A549 (cell line): ENCODE measurements around the gene ZNF57. TPM values are rescaled to one million over a fixed set of nuclear protein-coding genes. Genes with fewer than 3 reads are reported as not detected.

ENCODE experiments used
- ATAC-seq, 2 experiments: fragments of 200-7000 bp in 1 of 2; fragments of >200 bp in 1 of 2; cut with Nextera tagmentation in 1 of 2; cut with Tn5 transposase in 1 of 2; 3 replicates each; pipeline versions ENCODE4 v1.8.0 to v1.9.1; 2018 to 2020; ENCODE audit warnings: mild to moderate bottlenecking in 1 of 2, moderate library complexity in 1 of 2
- CTCF ChIA-PET: fragments of 300-600 bp; sonication (Branson Sonifier 250); formaldehyde crosslinking; extraction: SDS; loops from one replicate; lab custom pipeline; 2021; ENCODE audit warnings: antibody characterized with exemption, inconsistent platforms; lab: Yijun Ruan, JAX
- POLR2A ChIA-PET: fragments of 350-600 bp; formaldehyde crosslinking; extraction: SDS; loops from one replicate; lab custom pipeline; 2021; ENCODE audit warnings: antibody characterized with exemption, inconsistent platforms; lab: Yijun Ruan, JAX
- DNase-seq, 2 experiments: peaks; one replicate each; pipeline versions ENCODE4 v3.0.0 to v3.0.0-alpha.2; 2011 to 2016; ENCODE audit warnings: low read depth in 1 of 2, low spot score in 1 of 2
- FAIRE-seq: peaks from 2 replicates; lab custom pipeline; 2011; peaks lifted over from hg19 to GRCh38; lab: Jason Lieb, UNC
- H3K27ac ChIP-seq, 2 experiments: fragments of >200 bp; sonication (Bioruptor Twin); formaldehyde crosslinking; 3 replicates each; pipeline ENCODE4 v1.5.1; 2016 to 2017
- H3K4me1 ChIP-seq: fragments of >200 bp; sonication (Bioruptor Twin); formaldehyde crosslinking; 3 replicates; pipeline ENCODE4 v1.6.1; 2016
- H3K4me2 ChIP-seq: fragments of >200 bp; sonication (Bioruptor Twin); formaldehyde crosslinking; 3 replicates; pipeline ENCODE4 v1.6.1; 2016
- H3K4me3 ChIP-seq: fragments of >200 bp; sonication (Bioruptor Twin); formaldehyde crosslinking; 3 replicates; pipeline ENCODE4 v1.5.1; 2016
- H3K9me3 ChIP-seq: fragments of >200 bp; sonication (Bioruptor Twin); formaldehyde crosslinking; 3 replicates; pipeline ENCODE4 v1.6.1; 2016
- ATOH8 ChIP-seq: fragments of 250-450 bp; sonication (Bioruptor Pico); IDR thresholded peaks from 2 replicates; pipeline ENCODE4 v1.5.0; 2020; ENCODE audit warnings: low read depth, mild to moderate bottlenecking, moderate library complexity
- BHLHE40 ChIP-seq: IDR thresholded peaks from 2 replicates; pipeline ENCODE4 v1.6.1; 2012; ENCODE audit warnings: low read depth, low read length, inconsistent platforms
- CBX8 ChIP-seq: fragments of 200-600 bp; sonication (generic); IDR thresholded peaks from 2 replicates; pipeline ENCODE4 v1.6.1; 2016
- CEBPB ChIP-seq, 2 experiments: fragments of >200 bp in 1 of 2; sonication (Bioruptor Twin) in 1 of 2; formaldehyde crosslinking in 1 of 2; IDR thresholded peaks; 2 replicates each; pipeline ENCODE4 v1.6.1; 2012 to 2016
- CHD4 ChIP-seq: fragments of 200-600 bp; sonication (generic); IDR thresholded peaks from 2 replicates; pipeline ENCODE4 v1.6.1; 2016; ENCODE audit warnings: antibody characterized with exemption, mild to moderate bottlenecking, borderline replicate concordance
- EHF ChIP-seq: fragments of 250-450 bp; sonication (Bioruptor Pico); IDR thresholded peaks from 2 replicates; pipeline ENCODE4 v1.5.0; 2020; ENCODE audit warnings: mild to moderate bottlenecking
- FOSL2 ChIP-seq, 2 experiments: fragments of 450-650 bp in 1 of 2; fragments of >200 bp in 1 of 2; sonication (Bioruptor Twin) in 1 of 2; formaldehyde crosslinking; IDR thresholded peaks; 2 replicates each; pipeline versions ENCODE4 v1.5.0 to v1.6.1; 2016 to 2020; ENCODE audit warnings: mild to moderate bottlenecking in 1 of 2, moderate library complexity in 1 of 2
- HES2 ChIP-seq: fragments of >200 bp; sonication (Bioruptor Twin); formaldehyde crosslinking; IDR thresholded peaks from 2 replicates; pipeline ENCODE4 v1.6.1; 2016
- HOXB13 ChIP-seq: fragments of 250-450 bp; sonication (Bioruptor Pico); IDR thresholded peaks from 2 replicates; pipeline ENCODE4 v1.5.0; 2020; ENCODE audit warnings: low read depth, mild to moderate bottlenecking, moderate library complexity
- MAZ ChIP-seq: fragments of 150-350 bp; IDR thresholded peaks from 2 replicates; pipeline ENCODE4 v1.6.1; 2014; ENCODE audit warnings: antibody characterized with exemption, low read depth, low read length, borderline replicate concordance
- MYC ChIP-seq: IDR thresholded peaks from 2 replicates; pipeline ENCODE4 v1.6.1; 2012; ENCODE audit warnings: mild to moderate bottlenecking, inconsistent platforms, low read length, improper control_type of control experiment, borderline replicate concordance
- NPAS2 ChIP-seq: fragments of 250-450 bp; sonication (Bioruptor Pico); IDR thresholded peaks from 2 replicates; pipeline ENCODE4 v1.8.0; 2022; ENCODE audit warnings: mild to moderate bottlenecking, moderate library complexity, borderline replicate concordance
- NR3C1 ChIP-seq: fragments of >200 bp; sonication (Bioruptor Twin); formaldehyde crosslinking; IDR thresholded peaks from 3 replicates; pipeline ENCODE4 v1.6.1; 2017
- PHF8 ChIP-seq: fragments of 200-600 bp; sonication (generic); IDR thresholded peaks from 2 replicates; pipeline ENCODE4 v1.6.1; 2016; ENCODE audit warnings: low read depth, mild to moderate bottlenecking, antibody characterized with exemption, moderate library complexity, borderline replicate concordance
- POLR2A ChIP-seq: IDR thresholded peaks from 2 replicates; pipeline ENCODE4 v1.6.1; 2012; ENCODE audit warnings: mild to moderate bottlenecking, low read length
- RARB ChIP-seq: fragments of 250-450 bp; sonication (Bioruptor Pico); IDR thresholded peaks from 2 replicates; pipeline ENCODE4 v1.8.0; 2021; ENCODE audit warnings: mild to moderate bottlenecking, moderate library complexity
- SMC3 ChIP-seq: fragments of >200 bp; sonication (Bioruptor Twin); formaldehyde crosslinking; IDR thresholded peaks from 3 replicates; pipeline ENCODE4 v1.6.1; 2018; ENCODE audit warnings: inconsistent platforms
- SREBF2 ChIP-seq: fragments of 450-650 bp; IDR thresholded peaks from 2 replicates; pipeline ENCODE4 v1.6.1; 2014; ENCODE audit warnings: mild to moderate bottlenecking, moderate library complexity
- ZC3H11A ChIP-seq: fragments of 450-650 bp; IDR thresholded peaks from 2 replicates; pipeline ENCODE4 v1.6.1; 2014; ENCODE audit warnings: antibody characterized with exemption, mild to moderate bottlenecking
- ZFP36 ChIP-seq: fragments of 450-650 bp; IDR thresholded peaks from 2 replicates; pipeline ENCODE4 v1.6.1; 2014; ENCODE audit warnings: borderline replicate concordance; ENCODE audit not compliant: partially characterized antibody
- ZNF302 ChIP-seq: fragments of 250-450 bp; sonication (Bioruptor Pico); IDR thresholded peaks from 2 replicates; pipeline ENCODE4 v1.9.0; 2021; ENCODE audit warnings: inconsistent platforms, mild to moderate bottlenecking, moderate library complexity
- WGBS: methylation state at CpG from one replicate; pipeline ENCODE4 v1.1.6; 2017; ENCODE audit errors: missing lambda C conversion rate; 5-methylcytosine and 5-hydroxymethylcytosine counted together
- polyA minus RNA-seq: library from RNA; depleted of rRNA, polyadenylated mRNA; stranded (reverse); fragments of >200 nt; gene quantifications from 2 replicates; pipeline ENCODE4 v1.2.3, GENCODE V29; 2011; rRNA and poly(A)+ RNA removed
- polyA plus RNA-seq, 4 experiments: library from polyadenylated mRNA; depleted of rRNA in 3 of 4; stranded (reverse); fragments of >200 nt; fragmentation: RNase III in 1 of 4; extraction: RNeasy Plus Mini Kit Qiagen cat#74134 plus additional on column Dnase treatment in 1 of 4; gene quantifications; 2 replicates in 3 of 4; 3 replicates in 1 of 4; pipeline ENCODE4 v1.2.3, GENCODE V29; 2011 to 2017
- TF ChIP-seq, protein P1 (sequence below): IDR thresholded peaks from 2 replicates; pipeline ENCODE4 v1.6.1; 2012
- TF ChIP-seq, protein P2 (sequence below): IDR thresholded peaks from 2 replicates; pipeline ENCODE4 v1.6.1; 2012

Gene ZNF57
- polyA plus RNA-seq (2011; rRNA removed) (2.6 and 3.3 TPM in 2 replicates), polyA plus RNA-seq (2017; fragmentation: RNase III; extraction: RNeasy Plus Mini Kit Qiagen cat#74134 plus additional on column Dnase treatment) (1.9 to 2.5 TPM (median 2.2 TPM) in 3 replicates), polyA minus RNA-seq (3.9 and 4.0 TPM in 2 replicates)
- polyA plus RNA-seq (2012; cell fraction: cytosol; rRNA removed) = 1.0 and 1.1 TPM in 2 replicates
- 0.73 and 1.1 TPM in 2 replicates for polyA plus RNA-seq (2012; cell fraction: nucleus; rRNA removed)

DNA sequence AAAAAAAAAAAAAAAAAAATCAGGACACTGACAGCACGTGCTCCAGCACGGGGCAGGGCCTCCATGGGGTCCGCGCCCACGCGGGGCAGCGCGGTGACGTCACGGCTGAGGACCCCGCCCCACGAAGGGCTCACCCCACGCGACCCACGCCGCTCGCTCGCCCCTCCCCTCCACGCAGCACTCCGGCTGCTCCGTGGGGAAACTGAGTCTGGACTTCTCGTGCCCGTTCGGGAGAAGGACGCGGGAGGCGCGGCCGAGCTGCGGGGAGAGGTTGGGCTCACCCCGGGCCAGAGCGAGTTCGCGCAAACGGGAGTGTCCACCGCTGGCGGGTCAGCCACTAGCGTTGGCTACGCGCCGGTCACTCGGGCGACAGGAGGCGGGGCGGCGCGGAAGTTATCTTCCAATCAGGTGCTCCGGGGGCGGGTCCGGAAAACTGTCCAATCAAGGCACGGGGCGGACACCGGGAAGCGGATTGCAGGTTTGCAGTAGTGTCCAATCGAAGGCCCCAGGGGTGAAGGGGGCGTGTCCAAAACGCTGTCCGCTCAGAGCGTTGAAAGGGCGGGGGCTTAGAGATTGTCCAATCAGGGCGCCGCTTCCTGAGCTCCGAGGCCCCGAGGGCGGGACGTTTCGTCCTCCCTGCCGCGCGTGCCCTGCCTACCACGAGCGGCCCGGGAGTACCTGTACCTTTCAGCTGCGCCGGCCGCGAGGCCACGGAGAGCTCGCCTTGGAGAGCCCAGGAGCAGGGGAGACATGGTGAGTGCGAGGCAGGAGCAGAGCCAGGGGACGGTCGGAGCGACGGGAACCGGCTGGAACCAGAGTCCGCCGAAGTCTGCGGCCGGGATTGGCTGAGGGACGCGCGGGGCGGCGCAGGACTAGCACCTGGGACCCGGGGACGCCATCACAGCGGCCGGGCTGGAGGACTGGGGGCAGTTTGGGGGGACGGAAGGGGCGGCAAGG is at the start of gene ZNF57:
Gene ZNF57, plus strand, starts transcription at position 633 of the 957 bp plus-strand sequence. Its CDS starts 118 bp downstream, at position 751.
- 0% methylated on average over 28 of the region's 100 CpGs for WGBS
- POLR2A ChIA-PET = interaction anchor here (1.1 kb wide), 1 partner anchor 50 kb away, joined by 9 read pairs; no protein-coding TSS in a partner anchor
- H3K27ac ChIP-seq = peak within 1 kb of the TSS; percentile 75 to 98

GRCh38 chr19:2852598-2852997 is 48.1 kb upstream of the ZNF57 start:
- peaks cover 74% of the 10 kb centered on the region for H3K9me3 ChIP-seq

More for the DNA sequence above, at the start of gene ZNF57:
- FAIRE-seq = no peak
- H3K4me3 ChIP-seq = peak within 1 kb of the TSS; percentile 64
- peaks cover 18% of the 10 kb centered on the region; the same call in 2 of the 3 replicates for H3K9me3 ChIP-seq
- TF ChIP-seq NPAS2 (CRISPR knock-in tag) (peak; percentile 77), SREBF2 (no peak), MYC (no peak), PHF8 (peak; percentile 57; the same call in 1 of the 2 replicates), CHD4 (no peak), SMC3 (no peak), NR3C1 (no peak), POLR2A (peak; percentile 34; the same call in 1 of the 2 replicates), ZC3H11A (no peak), ZNF302 (CRISPR knock-in tag) (no peak), MAZ (no peak), FOSL2 (IDR thresholded peaks at IDR 0.05) (no peak), FOSL2 (CRISPR knock-in tag; IDR thresholded peaks at IDR 0.05) (no peak), BHLHE40 (no peak), EHF (no peak)
- TF ChIP-seq, protein P1, sequence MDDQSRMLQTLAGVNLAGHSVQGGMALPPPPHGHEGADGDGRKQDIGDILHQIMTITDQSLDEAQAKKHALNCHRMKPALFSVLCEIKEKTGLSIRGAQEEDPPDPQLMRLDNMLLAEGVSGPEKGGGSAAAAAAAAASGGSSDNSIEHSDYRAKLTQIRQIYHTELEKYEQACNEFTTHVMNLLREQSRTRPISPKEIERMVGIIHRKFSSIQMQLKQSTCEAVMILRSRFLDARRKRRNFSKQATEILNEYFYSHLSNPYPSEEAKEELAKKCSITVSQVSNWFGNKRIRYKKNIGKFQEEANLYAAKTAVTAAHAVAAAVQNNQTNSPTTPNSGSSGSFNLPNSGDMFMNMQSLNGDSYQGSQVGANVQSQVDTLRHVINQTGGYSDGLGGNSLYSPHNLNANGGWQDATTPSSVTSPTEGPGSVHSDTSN = no peak
- TF ChIP-seq, protein P2, sequence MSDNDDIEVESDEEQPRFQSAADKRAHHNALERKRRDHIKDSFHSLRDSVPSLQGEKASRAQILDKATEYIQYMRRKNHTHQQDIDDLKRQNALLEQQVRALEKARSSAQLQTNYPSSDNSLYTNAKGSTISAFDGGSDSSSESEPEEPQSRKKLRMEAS = peak; percentile 56
- TF ChIP-seq, all 56 proteins: peak for 4
- DNase-seq (peak; percentile 93 to 98), ATAC-seq (peak; percentile 98 to 99)
- CTCF ChIA-PET = interaction anchor here (0.9 to 2.1 kb wide), 3 partner anchors 13 to 59 kb away, joined by 4 to 8 read pairs (median 7); partner anchors contain the start of gene ZNF555
- no peaks in the 10 kb centered on the region for H3K4me1 ChIP-seq
- H3K4me2 ChIP-seq = peak within 1 kb of the TSS; percentile 86

More at GRCh38 chr19:2852598-2852997, 48.1 kb upstream of the ZNF57 start:
- no peak for TF ChIP-seq CEBPB (IDR thresholded peaks at IDR 0.05)
- no peak for TF ChIP-seq NPAS2 (CRISPR knock-in tag)
- no peak for TF ChIP-seq HOXB13
- TF ChIP-seq ATOH8 (CRISPR knock-in tag) = no peak
- TF ChIP-seq RARB (CRISPR knock-in tag) = no peak
- no peak for TF ChIP-seq HES2
- no peak for TF ChIP-seq CBX8
- no peak for TF ChIP-seq ZFP36
- DNase-seq = no peak
- 91% methylated on average over 10 of the region's 10 CpGs for WGBS
- FAIRE-seq = no peak
- no peak for ATAC-seq
- Histone ChIP-seq H3K4me2 (no peak overlapping the region), H3K4me3 (no peak overlapping the region), H3K4me1 (no peaks in the 10 kb centered on the region), H3K27ac (no peak overlapping the region)
- ChIA-PET POLR2A (no interaction called here), CTCF (no interaction called here)
